Activated CD8-positive, alpha-beta memory T cell treated with anti-CD3 and anti-CD28 coated beads, Interleukin-2, amount 50 U/mL, for 48 hours (primary cell): ENCODE results near the gene RAB11A.

Experiments used
- DNase-seq: peaks from one replicate; pipeline ENCODE4 v3.0.0-alpha.2; 2020

Gene RAB11A

GRCh38 chr15:65887565-65887964, 18.3 kb downstream of the RAB11A start:
- DNase-seq: no peak

DNA sequence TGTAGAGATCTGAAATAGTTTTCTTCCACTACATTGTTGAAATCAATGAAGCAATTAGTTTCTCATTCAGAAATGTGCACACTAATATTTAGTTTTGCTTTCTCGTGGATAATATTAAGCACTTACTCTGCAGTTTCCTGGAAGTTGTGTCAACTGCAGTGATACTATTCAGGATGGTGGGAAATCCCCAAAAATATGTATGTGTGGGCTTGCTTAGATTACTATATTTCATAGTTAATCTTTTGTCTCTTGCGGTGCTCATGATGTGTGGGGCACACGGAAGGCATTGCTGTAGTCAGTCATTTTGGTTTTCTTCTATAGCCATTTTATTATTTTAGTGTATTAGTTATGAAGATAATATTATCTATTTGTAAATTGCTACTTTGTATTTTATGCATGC, 19.7 kb downstream of the RAB11A start:
- no peak for DNase-seq

GRCh38 chr15:65893060-65893459, 23.8 kb downstream of the RAB11A start:
- no peak for DNase-seq

- no peak for DNase-seq
Measured at GRCh38 chr15:65896236-65896635, 26.9 kb downstream of the RAB11A start.

DNA sequence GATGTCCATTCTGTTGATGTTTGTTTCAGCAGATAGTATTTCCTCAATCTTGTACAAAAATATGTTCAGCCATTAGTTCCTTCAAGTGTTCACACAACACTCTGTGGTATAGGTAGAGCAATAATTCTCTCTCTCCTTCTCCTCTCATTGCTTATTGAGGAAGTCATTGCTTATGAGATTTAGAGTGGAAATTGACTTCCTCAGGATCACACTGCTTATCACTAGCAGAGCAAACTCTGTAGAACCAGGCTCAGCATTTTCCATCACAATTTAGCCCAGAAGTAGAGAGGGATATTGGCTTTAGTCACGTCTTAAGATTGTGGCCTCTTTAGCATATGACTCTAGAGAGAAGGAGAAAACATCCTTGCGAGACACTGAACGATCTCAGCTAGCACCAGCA, 31.2 kb downstream of the RAB11A start:
- no peak for DNase-seq

GRCh38 chr15:65901336-65901735, 32.0 kb downstream of the RAB11A start:
- DNase-seq: no peak

DNA sequence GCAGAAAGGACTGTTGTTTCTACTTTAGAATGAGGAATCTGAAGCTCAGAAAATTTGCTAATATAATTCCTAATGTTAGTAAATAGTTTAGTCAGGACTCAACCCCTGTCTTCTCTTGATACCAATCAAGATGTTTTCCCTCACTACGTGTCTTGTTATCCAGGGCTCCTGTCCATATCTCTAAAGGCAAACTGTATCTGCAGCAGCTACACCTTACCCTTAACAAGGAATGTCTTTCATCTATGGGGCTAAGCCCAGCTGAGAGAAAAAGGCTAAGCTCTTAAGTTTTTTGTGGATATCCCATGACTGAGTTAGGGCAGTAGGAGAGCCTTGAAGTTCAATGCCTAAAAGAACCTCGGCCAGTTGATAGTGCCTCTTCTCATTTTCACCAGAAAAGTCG, 32.5 kb downstream of the RAB11A start:
- DNase-seq: no peak

DNA sequence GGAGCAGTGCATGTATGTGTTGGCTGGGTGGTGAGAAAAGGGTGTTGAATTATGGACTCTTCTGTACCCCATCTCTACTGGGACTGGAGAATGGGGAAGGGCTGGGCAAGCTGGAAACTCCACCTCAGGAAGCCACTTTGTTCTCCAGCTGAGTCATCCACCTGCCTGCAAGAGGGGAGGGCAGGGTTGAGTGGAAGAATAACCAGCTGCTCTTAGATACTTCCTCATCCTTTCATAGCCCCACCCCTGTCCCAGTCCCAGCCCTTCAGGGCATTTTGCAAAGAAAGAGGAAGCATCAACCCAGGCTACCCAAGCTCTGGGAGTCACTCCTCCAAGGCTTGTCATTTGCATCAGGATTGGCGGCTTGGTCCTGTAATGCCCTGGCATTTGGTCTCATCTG, 33.1 kb downstream of the RAB11A start:
- no peak for DNase-seq

- DNase-seq: no peak
Measured at GRCh38 chr15:65903296-65904073, 34.2 kb downstream of the RAB11A start.

DNA sequence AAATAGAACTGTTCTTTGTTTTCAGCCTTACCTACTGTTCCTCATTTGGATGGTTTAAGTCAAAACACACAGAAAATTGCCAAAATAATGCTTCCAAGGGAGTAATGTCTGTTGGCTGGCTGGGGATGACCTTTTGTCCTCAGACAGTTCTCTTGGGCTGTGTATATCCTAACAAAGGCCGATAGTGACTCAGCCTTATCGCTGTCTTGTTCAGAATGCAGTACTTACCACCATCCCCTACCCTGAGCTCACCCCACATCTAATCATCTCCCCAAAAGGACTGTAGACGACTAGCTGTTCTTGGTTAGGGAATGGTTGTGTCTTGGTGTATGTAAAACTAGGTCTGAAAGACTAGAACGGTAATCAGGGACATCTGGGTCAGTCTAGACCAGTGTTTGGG, 35.0 kb downstream of the RAB11A start:
- no peak for DNase-seq

GRCh38 chr15:65906396-65906795, 37.1 kb downstream of the RAB11A start:
- no peak for DNase-seq

DNA sequence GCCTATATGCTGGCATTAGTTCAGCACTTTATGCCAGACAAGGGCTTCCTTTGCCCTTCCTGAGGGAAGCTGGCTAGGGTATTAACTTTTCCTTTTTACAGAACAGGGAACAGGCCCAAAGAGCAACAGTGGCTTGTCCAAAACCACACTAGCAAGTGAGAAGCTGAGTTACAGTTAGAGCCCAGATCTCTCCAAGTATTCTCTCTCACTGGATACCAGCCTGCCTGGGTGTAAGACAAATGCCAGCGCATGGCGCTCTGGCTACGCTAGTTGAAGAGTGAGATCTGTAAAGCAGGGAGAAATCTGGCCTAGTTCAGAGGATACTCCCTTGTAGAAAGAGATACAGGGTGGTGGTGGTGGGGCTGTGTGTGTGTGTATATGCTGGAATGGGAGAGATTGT, 38.4 kb downstream of the RAB11A start:
- DNase-seq: no peak

DNA sequence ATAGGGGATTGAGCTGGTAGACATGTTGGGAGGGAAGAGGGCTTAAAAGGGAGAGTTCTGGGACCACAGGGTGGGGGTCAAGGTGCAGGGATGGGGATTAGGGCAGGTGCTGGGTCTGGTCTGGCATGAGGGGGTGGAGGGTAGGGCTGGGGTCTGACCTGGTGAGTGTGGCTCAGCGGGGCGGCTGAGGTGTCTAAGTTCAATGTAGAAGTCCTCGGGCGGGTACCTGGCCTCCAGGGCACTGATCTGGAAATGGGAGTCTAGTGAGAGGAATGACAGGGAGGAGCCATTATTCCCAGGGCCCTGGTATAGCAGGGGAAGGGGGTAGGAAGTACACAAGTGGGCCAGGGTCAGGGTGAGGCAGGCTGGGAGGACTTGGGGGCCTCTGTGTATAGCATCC, 39.6 kb downstream of the RAB11A start:
- DNase-seq: no peak

GRCh38 chr15:65909831-65910230, 40.5 kb downstream of the RAB11A start:
- DNase-seq: no peak

GRCh38 chr15:65910341-65910740, 41.0 kb downstream of the RAB11A start:
- no peak for DNase-seq

DNA sequence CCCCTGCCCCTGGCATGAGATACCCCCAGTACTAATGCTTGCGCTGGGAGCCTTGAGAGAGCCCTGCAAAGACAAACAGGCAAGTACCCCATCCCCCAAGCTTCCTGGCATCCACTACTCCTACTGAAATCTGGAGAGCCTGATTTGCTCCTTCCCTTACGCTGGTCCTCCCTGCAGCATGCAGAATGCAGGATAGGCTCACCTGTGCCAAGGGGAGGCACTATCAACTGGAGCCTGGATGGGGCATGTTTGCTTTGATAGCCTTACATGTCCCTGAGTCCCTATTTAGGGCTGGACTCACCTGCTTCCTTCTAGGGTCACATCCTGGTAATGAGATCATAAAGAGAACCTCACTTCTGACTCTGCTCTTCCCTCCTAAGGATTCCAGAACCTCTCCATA, 42.9 kb downstream of the RAB11A start:
- DNase-seq: no peak

DNA sequence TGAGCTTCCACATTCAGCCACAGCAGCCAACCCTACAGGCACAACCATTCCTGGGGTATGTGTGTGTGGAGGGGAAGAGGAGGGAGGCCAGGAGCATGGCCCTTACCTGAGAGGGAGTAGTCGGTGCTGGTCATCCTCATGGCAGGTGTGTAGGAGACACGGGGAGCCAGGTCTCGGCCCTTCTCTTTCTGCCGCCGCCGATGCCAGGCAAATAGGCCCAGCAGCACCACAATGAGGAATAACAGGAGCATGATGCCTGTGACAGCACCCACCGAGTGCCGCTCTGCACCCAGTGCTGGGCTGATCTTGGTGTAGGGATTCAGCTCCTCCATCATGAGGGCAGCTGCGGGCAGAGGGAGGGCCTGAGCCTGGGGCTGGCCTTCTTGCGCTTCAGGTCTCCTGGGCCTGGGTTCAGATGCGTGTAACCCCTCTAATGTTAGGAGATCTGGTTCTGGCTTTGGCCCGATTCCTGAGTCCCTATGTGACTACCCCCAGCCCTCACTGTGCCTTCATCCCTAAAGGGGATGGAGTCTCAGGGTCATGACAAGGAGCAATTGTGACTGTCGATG, 44.4 kb downstream of the RAB11A start:
- DNase-seq: no peak

- DNase-seq: no peak
Measured at GRCh38 chr15:65914386-65914785, 45.1 kb downstream of the RAB11A start.

GRCh38 chr15:65914981-65915925, 46.0 kb downstream of the RAB11A start:
- DNase-seq: no peak

DNA sequence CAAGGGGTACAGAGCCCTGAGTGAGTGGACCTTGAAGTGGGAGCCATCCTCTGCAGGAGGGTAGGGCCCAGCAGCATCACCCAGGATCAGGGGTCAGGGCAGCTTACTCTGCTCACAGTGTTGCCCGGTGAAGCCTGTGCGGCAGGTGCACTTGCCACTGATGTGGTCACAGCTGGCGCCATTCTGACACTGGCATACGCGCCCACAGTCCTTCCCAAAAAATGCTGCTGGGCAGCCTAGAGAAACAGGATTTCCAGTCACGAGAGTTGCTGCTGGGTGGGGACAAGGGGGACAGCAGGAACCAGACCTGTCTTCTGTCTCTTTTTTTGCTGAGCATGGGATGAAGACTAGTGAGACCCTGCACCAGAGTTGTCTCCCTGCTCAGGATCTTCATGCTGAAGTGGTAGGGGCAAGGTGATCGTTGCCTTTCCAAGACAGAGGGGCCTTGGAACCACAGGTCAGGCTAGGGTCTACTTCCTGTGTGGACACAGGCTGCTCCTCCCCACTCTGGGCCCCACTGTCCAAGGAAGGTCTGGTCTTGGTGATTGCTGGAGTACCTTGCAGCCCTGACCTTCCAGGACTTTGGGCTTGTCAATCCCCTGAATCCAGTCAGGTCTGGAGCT, 46.9 kb downstream of the RAB11A start:
- DNase-seq: no peak

GRCh38 chr15:65916664-65917406, 47.5 kb downstream of the RAB11A start:
- peak; percentile 65 for DNase-seq

DNA sequence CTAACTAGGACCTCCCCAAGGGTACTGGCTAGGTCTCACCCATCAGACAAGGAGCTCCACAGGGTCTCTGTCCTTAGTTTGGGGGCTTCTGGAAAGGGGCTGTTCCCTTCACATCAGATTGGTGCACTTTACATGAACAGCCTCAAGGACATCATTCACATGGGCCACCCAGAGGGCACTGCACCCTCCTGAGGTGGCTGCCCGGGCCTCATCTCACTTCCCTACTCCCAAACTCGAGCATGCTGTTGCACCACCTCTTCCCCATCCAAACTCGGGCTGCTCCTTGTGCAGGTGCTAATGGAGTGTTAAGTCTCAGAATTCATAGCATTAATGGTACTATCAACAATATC, 48.1 kb downstream of the RAB11A start:
- no peak for DNase-seq

DNA sequence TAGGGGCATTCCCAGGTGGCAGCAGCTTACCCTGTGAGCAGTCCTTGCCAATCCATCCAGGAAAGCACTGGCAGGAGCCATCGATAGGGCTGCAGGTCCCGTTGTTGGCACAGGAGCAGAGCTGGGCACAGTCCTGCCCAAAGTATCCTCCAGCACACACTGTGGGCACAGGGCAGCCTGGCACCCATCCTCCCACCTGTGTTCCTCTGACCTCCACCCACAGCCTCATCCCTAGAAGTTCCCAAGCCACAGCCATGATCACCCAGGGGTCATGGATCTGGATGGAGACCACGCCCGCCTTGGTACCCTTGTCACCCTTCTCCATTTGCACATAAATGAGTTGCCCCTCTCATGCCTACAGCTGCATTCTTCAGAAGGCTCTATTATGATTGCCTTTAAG, 48.6 kb downstream of the RAB11A start:
- no peak for DNase-seq
